Heart left ventricle (tissue), 16 donors: ENCODE data around the gene FRMD1. TPM values are rescaled to one million over a fixed set of nuclear protein-coding genes. Genes with fewer than 3 reads are reported as not detected.
A peak's percentile ranks its signal among the peaks of the same experiment; 100 is the strongest.

ENCODE experiments used
- ATAC-seq, 4 donors: fragments of 200-7000 bp; cut with Tn5 transposase; one replicate each; pipeline ENCODE4 v1.9.1; 2020 to 2022; ENCODE audit warnings: moderate library complexity in 4 of 4, mild to moderate bottlenecking in 3 of 4, moderate number of reproducible peaks in 1 of 4
- DNase-seq, 5 donors: peaks; one replicate each; pipeline ENCODE4 v3.0.0-alpha.2; 2020
- H3K27ac ChIP-seq, 12 donors: fragments of 200-600 bp; sonication (generic) in 4 of 12; one replicate each; pipeline versions ENCODE4 v1.5.0 to v1.8.0; 2016 to 2022; ENCODE audit warnings: mild to moderate bottlenecking in 2 of 12
- H3K27me3 ChIP-seq, 9 donors: fragments of 200-600 bp; sonication (generic) in 2 of 9; one replicate each; pipeline versions ENCODE4 v1.5.1 to v1.8.0; 2016 to 2022; ENCODE audit warnings: mild to moderate bottlenecking in 3 of 9
- H3K36me3 ChIP-seq, 9 donors: fragments of 200-600 bp; sonication (generic) in 2 of 9; one replicate each; pipeline versions ENCODE4 v1.5.0 to v1.8.0; 2018 to 2022; ENCODE audit warnings: mild to moderate bottlenecking in 2 of 9
- H3K4me1 ChIP-seq, 12 donors: fragments of 200-600 bp; sonication (generic) in 4 of 12; one replicate each; pipeline versions ENCODE4 v1.5.0 to v1.8.0; 2016 to 2022; ENCODE audit warnings: mild to moderate bottlenecking in 3 of 12
- H3K4me3 ChIP-seq, 12 donors: fragments of 200-600 bp; sonication (generic) in 4 of 12; one replicate each; pipeline versions ENCODE4 v1.5.0 to v1.8.0; 2017 to 2022; ENCODE audit warnings: mild to moderate bottlenecking in 9 of 12, moderate library complexity in 4 of 12
- H3K9me3 ChIP-seq, 12 donors: fragments of 200-600 bp; sonication (generic) in 4 of 12; one replicate each; pipeline versions ENCODE4 v1.5.0 to v1.8.0; 2016 to 2022; ENCODE audit warnings: mild to moderate bottlenecking in 1 of 12
- CTCF ChIP-seq, 12 donors: fragments of 200-600 bp; sonication (generic) in 4 of 12; IDR thresholded peaks; one replicate each; pipeline versions ENCODE4 v1.5.0 to v1.8.0; 2018 to 2022; ENCODE audit warnings: antibody characterized with exemption in 12 of 12, mild to moderate bottlenecking in 5 of 12
- POLR2A ChIP-seq, 2 donors: fragments of 450-650 bp; IDR thresholded peaks; one replicate each; pipeline ENCODE4 v1.6.1; 2017; ENCODE audit warnings: antibody characterized with exemption in 2 of 2, mild to moderate bottlenecking in 2 of 2, moderate library complexity in 2 of 2
- WGBS, 4 donors: extraction: QIAGEN DNeasy Blood & Tissue Kit in 2 of 4; methylation state at CpG; one replicate each; pipeline versions ENCODE4 v1.1.5 to v1.1.7; 2013 to 2018; 5-methylcytosine and 5-hydroxymethylcytosine counted together
- intact Hi-C, 10 donors: fragments of 100-400 bp; cut with DNase I; formaldehyde crosslinking; loops; one replicate each; pipeline versions ENCODE4 v1.11.1 to v1.14.2; 2022
- polyA plus RNA-seq, 2 donors: library from polyadenylated mRNA; stranded (reverse); fragments of 200-250 nt; gene quantifications; one replicate each; pipeline ENCODE4 v1.2.3, GENCODE V29; 2013
- total RNA-seq, 9 donors: library from RNA; depleted of rRNA in 2 of 9; stranded (reverse); fragments of >200 nt in 2 of 9; fragmentation: NEBNext Ultra II Directional in 3 of 9; extraction: Animal tissue kit (Norgen Biotek cat#: 25700) in 3 of 9; gene quantifications; one replicate each; pipeline versions ENCODE4 v1.1.0 to v1.2.4, GENCODE V29; 2016 to 2023
- donor health status: ischemic (EF 13 %, LVEDD 7.1; RV severe dilation, severe dysfunction).
- donor health status: healthy with polysubstance abuse.
- donor health status: DM: no; HTN: yes; CAD: no.
- donor health status: DM: no; HTN: no; CAD: no.
- donor health status: ischemic (EF 25% LVEDD 6.9; RV normal size, moderate dysfunction).
- donor health status: ischemic (EF 25% LVEDD 5.7; RV mildly dilated, moderate dysfunction).
- donor health status: healthy.
- donor health status: DM: yes; HTN: yes; CAD: no.
- donor health status: ischemic (EF 35%, LVEDD 5.7; RV mildly dilated, moderate dysfunction).
- donor health status: nonischemic (EF 11% LVEDD 7.7; RV severe dilation, severe dysfunction).
- donor health status: DM: yes; HTN: yes; CAD: no.
- donor health status: PGD.
- donor health status: ischemic (EF 29% LVEDD 5.4; RV normal size, mild dysfunction).
- donor health status: nonischemic (EF 23%, LVEDD 6.1; RV moderate dilation, normal function).

The FRMD1 gene
- total and polyA plus RNA-seq, 11 donors: 0.04 to 0.50 (median 0.14) TPM; not detected in 7

GRCh38 chr6:168032005-168032760 is 46.8 kb downstream of the FRMD1 start:
- Histone ChIP-seq H3K27me3 (peaks cover 0 to 8% (median 0%) of the 10 kb centered on the region in 9 donors), H3K9me3 (no peaks in the 10 kb centered on the region), H3K27ac (peak overlapping the region; percentile 52 to 87 (median 74)), H3K36me3 (no peaks in the 10 kb centered on the region), H3K4me3 (no peak overlapping the region), H3K4me1 (peaks cover 0 to 68% (median 47%) of the 10 kb centered on the region in 12 donors)
- DNase-seq (peak in 2 of 5 donors; percentile 22 to 42), ATAC-seq (peak in 2 of 4 donors; percentile 22 to 41)
- intact Hi-C loops: loop anchor here in 3 of 10 donors (5.0 to 10.0 kb wide), 2 partner anchors 40 to 97 kb away; no protein-coding TSS in a partner anchor
- TF ChIP-seq POLR2A (IDR thresholded peaks at IDR 0.05) (no peak), CTCF (IDR thresholded peaks at IDR 0.05) (peak in 3 of 12 donors; percentile 10 to 22 (median 15))
- WGBS, 4 donors: 52 to 61% (median 57%) methylated on average over 12 of the region's 12 CpGs

GRCh38 chr6:168031411-168031971 is 47.5 kb downstream of the FRMD1 start:
- TF ChIP-seq CTCF (IDR thresholded peaks at IDR 0.05) (no peak), POLR2A (IDR thresholded peaks at IDR 0.05) (no peak)
- DNase-seq: peak in 2 of 5 donors; percentile 61 to 77
- Histone ChIP-seq H3K27me3 (peaks cover 0 to 8% (median 0%) of the 10 kb centered on the region in 9 donors), H3K27ac (peak overlapping the region; percentile 52 to 87 (median 74)), H3K9me3 (no peaks in the 10 kb centered on the region), H3K36me3 (no peaks in the 10 kb centered on the region), H3K4me1 (peaks cover 0 to 61% (median 42%) of the 10 kb centered on the region in 12 donors), H3K4me3 (no peak overlapping the region)
- WGBS, 4 donors: 53 to 65% (median 62%) methylated on average over 14 of the region's 14 CpGs
- ATAC-seq: peak in 2 of 4 donors; percentile 16 to 36
- intact Hi-C loops: loop anchor here in 4 of 10 donors (2.0 to 10.0 kb wide), 3 partner anchors 37 to 97 kb away; no protein-coding TSS in a partner anchor

GRCh38 chr6:168030908-168031307 is 48.1 kb downstream of the FRMD1 start:
- no peaks in the 10 kb centered on the region for H3K9me3 ChIP-seq
- no peak for ATAC-seq
- TF ChIP-seq CTCF (IDR thresholded peaks at IDR 0.05): no peak
- no peak for TF ChIP-seq POLR2A (IDR thresholded peaks at IDR 0.05)
- peak overlapping the region; percentile 11 to 87 (median 74) for H3K27ac ChIP-seq
- DNase-seq: peak in 1 of 5 donors; percentile 8
- 44 to 83% (median 55%) methylated on average over 1 to 2 of the region's 2 CpGs for WGBS, 4 donors
- H3K27me3 ChIP-seq: peaks cover 0 to 5% (median 0%) of the 10 kb centered on the region in 9 donors
- no peak overlapping the region for H3K4me3 ChIP-seq
- intact Hi-C loops: loop anchor here in 4 of 10 donors (2.0 to 10.0 kb wide), 3 partner anchors 36 to 96 kb away; no protein-coding TSS in a partner anchor
- H3K36me3 ChIP-seq: no peaks in the 10 kb centered on the region
- peaks cover 0 to 56% (median 37%) of the 10 kb centered on the region in 12 donors for H3K4me1 ChIP-seq
